Colonic mucosa (tissue), 4 donors: ENCODE results near the gene ALPG. TPM values are rescaled to one million over a fixed set of nuclear protein-coding genes. Genes with fewer than 3 reads are reported as not detected.
"Not testable (repeated sequence)": the region's sequence is repeated elsewhere in the genome, so short reads cannot be mapped to it uniquely, and the experiment has no call there.

Source experiments
- DNase-seq: peaks from one replicate; pipeline ENCODE4 v3.0.0-alpha.2; 2020
- H3K27ac ChIP-seq: fragments of 200-600 bp; one replicate; pipeline ENCODE4 v1.8.0; 2021
- H3K27me3 ChIP-seq: fragments of 200-600 bp; one replicate; pipeline ENCODE4 v1.8.0; 2021
- H3K36me3 ChIP-seq: fragments of 200-600 bp; one replicate; pipeline ENCODE4 v1.8.0; 2021
- H3K4me1 ChIP-seq: fragments of 200-600 bp; one replicate; pipeline ENCODE4 v1.8.0; 2021; ENCODE audit warnings: mild to moderate bottlenecking
- H3K4me3 ChIP-seq: fragments of 200-600 bp; one replicate; pipeline ENCODE4 v1.8.0; 2021
- H3K9ac ChIP-seq, 2 donors: one replicate each; pipeline ENCODE4 v1.7.0; 2013; ENCODE audit warnings: control low read depth in 2 of 2, low read depth in 2 of 2, low read length in 2 of 2
- H3K9me3 ChIP-seq: fragments of 200-600 bp; one replicate; pipeline ENCODE4 v1.8.0; 2021
- CTCF ChIP-seq: fragments of 200-600 bp; IDR thresholded peaks from one replicate; pipeline ENCODE4 v1.8.0; 2022; ENCODE audit warnings: antibody characterized with exemption, mild to moderate bottlenecking
- intact Hi-C: fragments of 100-400 bp; cut with DNase I; formaldehyde crosslinking; loops from one replicate; pipeline ENCODE4 v1.14.1; 2022
- total RNA-seq, 2 donors: library from RNA; stranded (reverse); fragmentation: NEBNext Ultra II Directional in 1 of 2; extraction: Animal tissue kit (Norgen Biotek cat#: 25700) in 1 of 2; gene quantifications; one replicate each; pipeline ENCODE4 v1.2.1, GENCODE V29; 2021
- donor health status: healthy.
- donor health status: DM: no; HTN: no; CAD: no.
- donor health status: DM: no; HTN: no; CAD: no.

Gene ALPG
- total RNA-seq, 2 donors from 2014 or later, result 1.7 to 3.3 TPM

- no peak for TF ChIP-seq CTCF
- Histone ChIP-seq H3K27me3 (no peaks in the 10 kb centered on the region), H3K9me3 (no peaks in the 10 kb centered on the region), H3K4me1 (no peaks in the 10 kb centered on the region), H3K4me3 (no peak overlapping the region), H3K9ac (no peak overlapping the region), H3K27ac (no peak overlapping the region), H3K36me3 (no peaks in the 10 kb centered on the region)
- intact Hi-C loops, result no loop called here
- DNase-seq, result peak; percentile 17
Observed at GRCh38 chr2:232432598-232433184, 26.0 kb downstream of the ALPG start.

- H3K27ac ChIP-seq, H3K36me3 ChIP-seq, H3K4me3 ChIP-seq, H3K27me3 ChIP-seq, H3K4me1 ChIP-seq, H3K9ac ChIP-seq, H3K9me3 ChIP-seq, intact Hi-C loops, DNase-seq: not testable (repeated sequence)
Observed at GRCh38 chr2:232433622-232434021, 27.0 kb downstream of the ALPG start.

- H3K4me3 ChIP-seq, result no peak overlapping the region
- H3K4me1 ChIP-seq, result no peaks in the 10 kb centered on the region
- DNase-seq, result no peak
- H3K9me3 ChIP-seq, result no peaks in the 10 kb centered on the region
- H3K27me3 ChIP-seq, result no peaks in the 10 kb centered on the region
- intact Hi-C loops, result no loop called here
- TF ChIP-seq CTCF, result no peak
- no peak overlapping the region for H3K9ac ChIP-seq
- H3K36me3 ChIP-seq, result no peaks in the 10 kb centered on the region
- H3K27ac ChIP-seq, result no peak overlapping the region
Observed at GRCh38 chr2:232434091-232434490, 27.4 kb downstream of the ALPG start.

DNA sequence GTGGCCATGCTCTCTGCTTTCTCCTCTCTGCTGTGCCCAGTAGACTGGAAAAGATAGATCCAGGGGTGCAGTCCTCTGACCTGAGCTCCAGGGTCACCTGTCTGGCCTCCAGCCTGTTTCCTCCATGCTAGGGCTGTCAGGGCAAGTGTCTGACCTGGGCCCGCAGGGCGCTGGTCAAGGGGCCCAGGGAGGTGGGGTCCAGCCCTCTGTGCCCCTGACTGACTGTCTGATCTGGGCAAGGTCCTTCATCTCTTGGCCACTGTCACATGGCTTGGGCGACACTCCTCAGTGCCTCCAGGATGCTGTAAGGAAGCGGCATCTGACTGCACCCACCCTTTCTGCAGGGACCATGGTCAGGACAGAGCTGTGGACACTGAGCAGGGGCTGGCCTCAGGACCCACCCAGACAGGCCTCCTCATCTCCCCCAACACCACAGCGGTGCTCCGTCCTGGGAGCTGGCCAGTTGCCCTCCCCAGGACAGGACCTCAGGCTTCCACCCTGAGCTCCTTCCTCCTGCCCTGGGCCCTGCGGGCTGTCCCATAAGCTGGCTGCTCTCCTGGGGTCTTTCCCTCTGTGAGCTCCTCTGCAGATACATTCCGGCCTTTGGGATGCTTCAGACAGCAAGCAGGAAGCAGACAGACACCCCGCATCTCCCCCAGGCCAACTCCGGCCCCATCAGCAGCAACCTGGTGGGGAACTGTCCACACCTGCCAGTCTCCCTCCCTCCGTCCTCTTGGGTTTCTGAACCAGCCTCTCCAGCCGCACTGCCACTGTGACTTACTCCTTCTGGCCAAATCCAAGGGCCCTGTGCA is 28.1 kb downstream of the ALPG start:
- intact Hi-C loops, result loop anchor here (5.0 kb wide), 2 partner anchors 67 to 527 kb away; no protein-coding TSS in a partner anchor
- Histone ChIP-seq H3K4me1 (no peaks in the 10 kb centered on the region), H3K9ac (no peak overlapping the region), H3K27ac (no peak overlapping the region), H3K36me3 (no peaks in the 10 kb centered on the region), H3K27me3 (no peaks in the 10 kb centered on the region), H3K4me3 (no peak overlapping the region), H3K9me3 (no peaks in the 10 kb centered on the region)
- no peak for DNase-seq
- TF ChIP-seq CTCF, result no peak

- Histone ChIP-seq H3K9me3 (no peaks in the 10 kb centered on the region), H3K36me3 (no peaks in the 10 kb centered on the region), H3K27ac (no peak overlapping the region), H3K9ac (no peak overlapping the region), H3K4me3 (no peak overlapping the region), H3K4me1 (no peaks in the 10 kb centered on the region), H3K27me3 (no peaks in the 10 kb centered on the region)
- TF ChIP-seq CTCF, result no peak
- DNase-seq, result no peak
- intact Hi-C loops, result loop anchor here (5.0 kb wide), 2 partner anchors 68 to 528 kb away; no protein-coding TSS in a partner anchor
Observed at GRCh38 chr2:232435375-232435648, 28.7 kb downstream of the ALPG start.

DNA sequence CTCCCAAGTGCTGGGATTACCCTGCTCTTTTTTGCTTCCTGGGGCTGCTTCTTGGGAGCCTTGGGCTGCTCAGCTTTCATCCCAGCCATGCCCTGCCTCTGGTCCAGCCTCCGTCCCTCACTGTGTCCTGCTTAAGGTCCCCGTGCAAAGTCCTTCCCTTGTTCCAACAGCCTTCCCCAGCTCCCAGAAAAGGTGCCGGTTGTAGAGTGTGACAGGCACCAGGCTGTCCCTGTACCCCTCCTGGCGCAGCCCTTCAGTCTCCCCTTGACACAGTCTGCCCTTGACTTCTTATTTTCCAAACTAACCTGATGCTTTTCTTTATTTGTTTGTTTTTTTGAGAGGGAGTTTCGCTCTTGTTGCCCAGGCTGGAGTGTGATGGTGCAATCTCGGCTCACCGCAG is 29.2 kb downstream of the ALPG start:
- DNase-seq, result no peak
- no peak for TF ChIP-seq CTCF
- Histone ChIP-seq H3K27ac (no peak overlapping the region), H3K9ac (no peak overlapping the region), H3K4me1 (no peaks in the 10 kb centered on the region), H3K4me3 (no peak overlapping the region), H3K9me3 (no peaks in the 10 kb centered on the region), H3K27me3 (no peaks in the 10 kb centered on the region), H3K36me3 (no peaks in the 10 kb centered on the region)
- intact Hi-C loops, result loop anchor here (5.0 kb wide), 2 partner anchors 69 to 529 kb away; no protein-coding TSS in a partner anchor
